ENCODE results near the gene ANGPTL8.

The ANGPTL8 gene

GRCh38 chr19:11291415-11291814, 52.0 kb downstream of the ANGPTL8 start:
- DNase-seq (ENCODE audit: low read depth), result no peak
